Measurements from ENCODE around the gene RNASE4. TPM values are rescaled to one million over a fixed set of nuclear protein-coding genes. Genes with fewer than 3 reads are reported as not detected.
"Not testable (repeated sequence)": the region's sequence is repeated elsewhere in the genome, so short reads cannot be mapped to it uniquely, and the experiment has no call there.

RNASE4 gene
- total RNA-seq, 8 experiments from 2014 or later = 0.98 to 9.2 (median 2.0) TPM

GRCh38 chr14:20733684-20734429 lies 49.5 kb downstream of the RNASE4 start:
- in situ Hi-C loops (cut with MboI; ENCODE audit: low pct_unique_long_range_greater_than_20kb in 2 of 9, low sequenced_read_pairs in 9 of 9, unreplicated experiment in 9 of 9) = no loop called here
- ATAC-seq (replicated peaks in 6 of 8) = peak in 1 of 8 experiments; percentile 52
- H3K27ac ChIP-seq = no peak overlapping the region
- 0 to 86% (median 56%) methylated on average over 2 to 6 of the region's 6 CpGs; no CpG with 5 or more reads in 1 of the 10 experiments for WGBS, 10 experiments
- H3K4me1 ChIP-seq (replicated peaks in 1 of 2) = no peaks in the 10 kb centered on the region
- no peak overlapping the region for H3K4me3 ChIP-seq

GRCh38 chr14:20734430-20734806 lies 50.1 kb downstream of the RNASE4 start:
- no peak overlapping the region for H3K27ac ChIP-seq
- no peaks in the 10 kb centered on the region for H3K4me1 ChIP-seq (replicated peaks in 1 of 2)
- in situ Hi-C loops (cut with MboI; ENCODE audit: low pct_unique_long_range_greater_than_20kb in 2 of 9, low sequenced_read_pairs in 9 of 9, unreplicated experiment in 9 of 9) = no loop called here
- ATAC-seq (replicated peaks in 6 of 8) = peak in 2 of 8 experiments; percentile 33 to 97
- 0 to 76% (median 35%) methylated on average over 1 to 4 of the region's 4 CpGs; no CpG with 5 or more reads in 2 of the 10 experiments for WGBS, 10 experiments
- H3K4me3 ChIP-seq = no peak overlapping the region

GRCh38 chr14:20738292-20738691 lies 53.9 kb downstream of the RNASE4 start:
- H3K27ac ChIP-seq; H3K4me1 ChIP-seq (replicated peaks in 1 of 2); ATAC-seq (replicated peaks in 6 of 8); H3K4me3 ChIP-seq; in situ Hi-C loops (cut with MboI; ENCODE audit: low pct_unique_long_range_greater_than_20kb in 2 of 9, low sequenced_read_pairs in 9 of 9, unreplicated experiment in 9 of 9): not testable (repeated sequence)
- WGBS, 10 experiments = 48 to 100% (median 78%) methylated on average over 1 to 7 of the region's 7 CpGs

- in situ Hi-C loops (cut with MboI; ENCODE audit: low pct_unique_long_range_greater_than_20kb in 2 of 9, low sequenced_read_pairs in 9 of 9, unreplicated experiment in 9 of 9) = no loop called here
- H3K27ac ChIP-seq = no peak overlapping the region
- no peaks in the 10 kb centered on the region for H3K4me1 ChIP-seq (replicated peaks in 1 of 2)
- 8 to 100% (median 73%) methylated on average over 2 to 4 of the region's 4 CpGs; no CpG with 5 or more reads in 4 of the 10 experiments for WGBS, 10 experiments
- ATAC-seq (replicated peaks in 6 of 8) = no peak
- no peak overlapping the region for H3K4me3 ChIP-seq
Measured at GRCh38 chr14:20742132-20742531, 57.8 kb downstream of the RNASE4 start.

- H3K27ac ChIP-seq = no peak overlapping the region
- 20 to 83% (median 58%) methylated on average over 1 to 2 of the region's 2 CpGs; no CpG with 5 or more reads in 1 of the 10 experiments for WGBS, 10 experiments
- no peak overlapping the region for H3K4me3 ChIP-seq
- H3K4me1 ChIP-seq (replicated peaks in 1 of 2) = no peaks in the 10 kb centered on the region
- in situ Hi-C loops (cut with MboI; ENCODE audit: low pct_unique_long_range_greater_than_20kb in 2 of 9, low sequenced_read_pairs in 9 of 9, unreplicated experiment in 9 of 9) = no loop called here
- ATAC-seq (replicated peaks in 6 of 8) = no peak
Measured at GRCh38 chr14:20743556-20743955, 59.2 kb downstream of the RNASE4 start.

- in situ Hi-C loops (cut with MboI; ENCODE audit: low pct_unique_long_range_greater_than_20kb in 2 of 9, low sequenced_read_pairs in 9 of 9, unreplicated experiment in 9 of 9) = no loop called here
- no peak within 1 kb of the TSS for H3K27ac ChIP-seq
- WGBS, 10 experiments = 26 to 69% (median 57%) methylated on average over 2 to 4 of the region's 6 CpGs; no CpG with 5 or more reads in 7 of the 10 experiments
Measured at GRCh38 chr14:20745571-20746358, 61.4 kb downstream of the RNASE4 start, which contains the start of gene EDDM3A. Gene EDDM3A (plus strand): TSS chr14:20745887. CDS start chr14:20747581, 1,694 bp downstream.

GRCh38 chr14:20746566-20746965 lies 62.2 kb downstream of the RNASE4 start:
- no peaks in the 10 kb centered on the region for H3K4me1 ChIP-seq (replicated peaks in 1 of 2)
- in situ Hi-C loops (cut with MboI; ENCODE audit: low pct_unique_long_range_greater_than_20kb in 2 of 9, low sequenced_read_pairs in 9 of 9, unreplicated experiment in 9 of 9) = no loop called here
- 20 to 100% (median 65%) methylated on average over 1 to 3 of the region's 3 CpGs for WGBS, 10 experiments
- no peak overlapping the region for H3K4me3 ChIP-seq
- ATAC-seq (replicated peaks in 6 of 8) = no peak
- H3K27ac ChIP-seq = no peak overlapping the region

More at GRCh38 chr14:20745571-20746358, 61.4 kb downstream of the RNASE4 start, which contains the start of gene EDDM3A:
- ATAC-seq (replicated peaks in 6 of 8) = no peak
- Histone ChIP-seq H3K4me3 (no peak within 1 kb of the TSS), H3K4me1 (replicated peaks in 1 of 2) (no peaks in the 10 kb centered on the region)

GRCh38 chr14:20748439-20748838 lies 64.1 kb downstream of the RNASE4 start:
- in situ Hi-C loops (cut with MboI; ENCODE audit: low pct_unique_long_range_greater_than_20kb in 2 of 9, low sequenced_read_pairs in 9 of 9, unreplicated experiment in 9 of 9) = no loop called here
- Histone ChIP-seq H3K27ac (no peak overlapping the region), H3K4me1 (replicated peaks in 1 of 2) (no peaks in the 10 kb centered on the region), H3K4me3 (no peak overlapping the region)
- WGBS, 10 experiments = 0 to 100% (median 71%) methylated on average over 1 to 2 of the region's 2 CpGs; no CpG with 5 or more reads in 1 of the 10 experiments
- ATAC-seq (replicated peaks in 6 of 8) = no peak

- Histone ChIP-seq H3K27ac (no peak overlapping the region), H3K4me3 (no peak overlapping the region), H3K4me1 (replicated peaks in 1 of 2) (no peaks in the 10 kb centered on the region)
- ATAC-seq (replicated peaks in 6 of 8) = peak in 1 of 8 experiments; percentile 68
- 0 to 100% (median 17%) methylated on average over 1 of the region's 1 CpG; no CpG with 5 or more reads in 3 of the 10 experiments for WGBS, 10 experiments
- in situ Hi-C loops (cut with MboI; ENCODE audit: low pct_unique_long_range_greater_than_20kb in 2 of 9, low sequenced_read_pairs in 9 of 9, unreplicated experiment in 9 of 9) = no loop called here
Measured at GRCh38 chr14:20750194-20750593, 65.8 kb downstream of the RNASE4 start.

Other genes with a start within 250 kb of the RNASE4 start
- under 1 TPM in 6 of 8 experiments, not detected in 2; 0.05 to 0.62 (median 0.14) TPM for gene KLHL33, start 248.4 kb upstream of the RNASE4 start, total RNA-seq
- gene OSGEP, start 229.7 kb upstream of the RNASE4 start, total RNA-seq = 10 to 100 TPM; 16.3 to 44.4 (median 29.4) TPM
- 100 to 1,000 TPM; 125 to 320 (median 161) TPM for gene APEX1, start 229.3 kb upstream of the RNASE4 start, total RNA-seq
- gene PIP4P1, start 223.1 kb upstream of the RNASE4 start, total RNA-seq = 10 to 100 TPM; 20.7 to 41.0 (median 24.6) TPM
- 10 to 100 TPM; 14.8 to 71.5 (median 24.4) TPM for gene PNP, start 215.2 kb upstream of the RNASE4 start, total RNA-seq
- gene RNASE10, start 179.0 kb upstream of the RNASE4 start, total RNA-seq = 1 to 10 TPM in 2 of 8 experiments, under 1 TPM in 5, not detected in 1; 0.16 to 1.4 (median 0.63) TPM
- gene RNASE9, start 123.5 kb upstream of the RNASE4 start, total RNA-seq = under 1 TPM in 3 of 8 experiments, not detected in 5; 0.24 to 0.62 (median 0.25) TPM
- gene RNASE11, start 96.6 kb upstream of the RNASE4 start, total RNA-seq = under 1 TPM in 1 of 8 experiments, not detected in 7; 0.29 TPM
- not detected for gene RNASE12, start 93.2 kb upstream of the RNASE4 start, total RNA-seq
- under 1 TPM in 1 of 8 experiments, not detected in 7; 0.28 TPM for gene OR6S1, start 42.9 kb upstream of the RNASE4 start, total RNA-seq
- 1 to 10 TPM in 6 of 8 experiments, under 1 TPM in 1, not detected in 1; 0.96 to 7.4 (median 2.0) TPM for gene ANG, start 4.2 kb downstream of the RNASE4 start, total RNA-seq
- under 1 TPM in 2 of 8 experiments, not detected in 6; 0.33 to 0.66 TPM for gene EDDM3A, start 61.3 kb downstream of the RNASE4 start, total RNA-seq
- under 1 TPM in 2 of 8 experiments, not detected in 6; 0.23 to 0.87 TPM for gene EDDM3B, start 83.8 kb downstream of the RNASE4 start, total RNA-seq
- 10 to 100 TPM in 1 of 8 experiments, 1 to 10 TPM in 1, under 1 TPM in 1, not detected in 5; 0.28 to 17.8 (median 2.3) TPM for gene RNASE6, start 96.7 kb downstream of the RNASE4 start, total RNA-seq
- gene RNASE1, start 118.3 kb downstream of the RNASE4 start, total RNA-seq = 100 to 1,000 TPM in 1 of 8 experiments, 10 to 100 TPM in 2, not detected in 5; 47.0 to 362 (median 50.7) TPM
- gene RNASE3, start 206.8 kb downstream of the RNASE4 start, total RNA-seq = not detected